HEK293T (cell line): ENCODE data around the gene PANX1.

ENCODE experiments used
- CTCF ChIA-PET: fragments of 350-600 bp; formaldehyde crosslinking; extraction: SDS; loops from one replicate; lab custom pipeline; 2021; ENCODE audit warnings: antibody characterized with exemption, inconsistent platforms; lab: Yijun Ruan, JAX
- POLR2A ChIA-PET: fragments of 350-600 bp; formaldehyde crosslinking; extraction: SDS; loops from one replicate; lab custom pipeline; 2020; ENCODE audit warnings: antibody characterized with exemption, inconsistent platforms; lab: Yijun Ruan, JAX
- DNase-seq: peaks from one replicate; pipeline ENCODE4 v3.0.0; 2012; ENCODE audit warnings: mixed read lengths; ENCODE audit errors: extremely low spot score
- ARNT ChIP-seq: fragments of 450-650 bp; IDR thresholded peaks from 2 replicates; pipeline ENCODE4 v1.6.1; 2017; ENCODE audit warnings: mild to moderate bottlenecking
- BHLHE40 ChIP-seq: fragments of 450-650 bp; IDR thresholded peaks from 2 replicates; pipeline ENCODE4 v1.6.1; 2016; ENCODE audit warnings: mild to moderate bottlenecking, moderate library complexity, borderline replicate concordance
- CTBP1 ChIP-seq: fragments of 450-650 bp; IDR thresholded peaks from 2 replicates; pipeline ENCODE4 v1.6.1; 2016; ENCODE audit warnings: borderline replicate concordance
- ELF4 ChIP-seq: fragments of 450-650 bp; IDR thresholded peaks from 2 replicates; pipeline ENCODE4 v1.6.1; 2017; ENCODE audit warnings: antibody characterized with exemption
- FOXA1 ChIP-seq: fragments of 450-650 bp; IDR thresholded peaks from 2 replicates; pipeline ENCODE4 v1.6.1; 2016; ENCODE audit warnings: mild to moderate bottlenecking
- FOXK2 ChIP-seq: fragments of 450-650 bp; IDR thresholded peaks from 2 replicates; pipeline ENCODE4 v1.6.1; 2016; ENCODE audit warnings: mild to moderate bottlenecking
- FOXM1 ChIP-seq: fragments of 450-650 bp; IDR thresholded peaks from 2 replicates; pipeline ENCODE4 v1.6.1; 2017; ENCODE audit warnings: mild to moderate bottlenecking, borderline replicate concordance
- HDGF ChIP-seq: fragments of 450-650 bp; IDR thresholded peaks from 2 replicates; pipeline ENCODE4 v1.6.1; 2017; ENCODE audit warnings: antibody characterized with exemption, borderline replicate concordance
- L3MBTL2 ChIP-seq: fragments of 450-650 bp; conservative IDR thresholded peaks from 2 replicates; pipeline ENCODE4 v1.6.1; 2016; ENCODE audit warnings: mild to moderate bottlenecking
- LEF1 ChIP-seq: fragments of 450-650 bp; IDR thresholded peaks from 2 replicates; pipeline ENCODE4 v1.6.1; 2017; ENCODE audit warnings: mild to moderate bottlenecking, borderline replicate concordance
- NFRKB ChIP-seq: fragments of 450-650 bp; IDR thresholded peaks from 2 replicates; pipeline ENCODE4 v1.6.1; 2016; ENCODE audit warnings: mild to moderate bottlenecking, moderate library complexity
- PKNOX1 ChIP-seq: fragments of 450-650 bp; IDR thresholded peaks from 2 replicates; pipeline ENCODE4 v1.6.1; 2016
- SP1 ChIP-seq: fragments of 450-650 bp; IDR thresholded peaks from 2 replicates; pipeline ENCODE4 v1.6.1; 2017
- SUZ12 ChIP-seq: fragments of 450-650 bp; IDR thresholded peaks from 2 replicates; pipeline ENCODE4 v1.6.1; 2016; ENCODE audit warnings: mild to moderate bottlenecking
- TARDBP ChIP-seq: fragments of 450-650 bp; IDR thresholded peaks from 2 replicates; pipeline ENCODE4 v1.6.1; 2016
- ZNF384 ChIP-seq: fragments of 450-650 bp; IDR thresholded peaks from 2 replicates; pipeline ENCODE4 v1.6.1; 2016

PANX1 gene

GRCh38 chr11:94194712-94195111 is 66.1 kb downstream of the PANX1 start:
- DNase-seq: no peak
- ChIA-PET CTCF (interaction anchor here (2.3 kb wide), 1 partner anchor 11 kb away, joined by 9 read pairs; no protein-coding TSS in a partner anchor), POLR2A (no interaction called here)
- TF ChIP-seq HDGF: no peak
- no peak for TF ChIP-seq ARNT
- no peak for TF ChIP-seq SUZ12
- TF ChIP-seq NFRKB: no peak
- TF ChIP-seq FOXK2: no peak
- TF ChIP-seq TARDBP: no peak
- TF ChIP-seq CTBP1: no peak
- no peak for TF ChIP-seq LEF1
- TF ChIP-seq L3MBTL2: no peak
- no peak for TF ChIP-seq FOXM1

- DNase-seq: no peak
- ChIA-PET POLR2A (no interaction called here), CTCF (no interaction called here)
- TF ChIP-seq CTBP1 (no peak), NFRKB (no peak), HDGF (no peak), SP1 (no peak), ELF4 (no peak), FOXM1 (no peak), SUZ12 (no peak), BHLHE40 (no peak), FOXA1 (no peak), TARDBP (no peak), PKNOX1 (no peak), LEF1 (no peak), ARNT (no peak), FOXK2 (no peak), ZNF384 (no peak)
Observed at GRCh38 chr11:94196363-94196762, 67.7 kb downstream of the PANX1 start.

- no peak for DNase-seq
- TF ChIP-seq SP1 (no peak), SUZ12 (no peak), NFRKB (no peak), FOXM1 (no peak), BHLHE40 (no peak), FOXK2 (no peak), ZNF384 (no peak)
- POLR2A ChIA-PET: no interaction called here
- CTCF ChIA-PET: no interaction called here
Observed at GRCh38 chr11:94198718-94199117, 70.1 kb downstream of the PANX1 start.

GRCh38 chr11:94199136-94200130 is 70.8 kb downstream of the PANX1 start:
- ChIA-PET POLR2A (no interaction called here), CTCF (no interaction called here)
- TF ChIP-seq SUZ12: no peak
- TF ChIP-seq TARDBP: no peak
- TF ChIP-seq FOXM1: no peak
- TF ChIP-seq ELF4: no peak
- TF ChIP-seq LEF1: no peak
- no peak for TF ChIP-seq PKNOX1
- no peak for TF ChIP-seq HDGF
- no peak for TF ChIP-seq ARNT
- TF ChIP-seq CTBP1: no peak
- no peak for TF ChIP-seq SP1
- no peak for DNase-seq

- no peak for DNase-seq
- TF ChIP-seq TARDBP: no peak
- TF ChIP-seq FOXK2: no peak
- no peak for TF ChIP-seq HDGF
- TF ChIP-seq ELF4: no peak
- TF ChIP-seq CTBP1: no peak
- no peak for TF ChIP-seq LEF1
- no peak for TF ChIP-seq ARNT
- TF ChIP-seq NFRKB: no peak
- no peak for TF ChIP-seq FOXA1
- TF ChIP-seq SP1: no peak
- TF ChIP-seq ZNF384: no peak
- POLR2A ChIA-PET: no interaction called here
- CTCF ChIA-PET: no interaction called here
Observed at GRCh38 chr11:94201004-94201465, 72.4 kb downstream of the PANX1 start.

GRCh38 chr11:94203070-94203469 is 74.4 kb downstream of the PANX1 start:
- POLR2A ChIA-PET: no interaction called here
- CTCF ChIA-PET: interaction anchor here (0.6 kb wide), 1 partner anchor 95 kb away, joined by 3 read pairs; no protein-coding TSS in a partner anchor
- TF ChIP-seq CTBP1: no peak
- no peak for TF ChIP-seq NFRKB
- no peak for TF ChIP-seq HDGF
- no peak for TF ChIP-seq SP1
- no peak for TF ChIP-seq L3MBTL2
- TF ChIP-seq ARNT: no peak
- TF ChIP-seq ELF4: no peak
- TF ChIP-seq FOXA1: no peak
- no peak for TF ChIP-seq PKNOX1
- no peak for TF ChIP-seq BHLHE40
- no peak for TF ChIP-seq FOXK2
- DNase-seq: no peak
